HepG2 (cell line): ENCODE measurements around the gene CKAP2L. TPM values are rescaled to one million over a fixed set of nuclear protein-coding genes. Genes with fewer than 3 reads are reported as not detected.
A peak's percentile ranks its signal among the peaks of the same experiment; 100 is the strongest.

Experiments
- ATAC-seq: fragments of 200-7000 bp; cut with Tn5 transposase; 3 replicates; pipeline ENCODE4 v1.9.1; 2020; ENCODE audit warnings: mild to moderate bottlenecking, moderate library complexity
- BruUV-seq: library from RNA; stranded (reverse); fragments of 400-500 nt; replicated peaks from 2 replicates; lab custom pipeline; 2021; lab: Mats Ljungman, UMichigan
- CTCF ChIA-PET: fragments of 300-600 bp; formaldehyde crosslinking; extraction: SDS; loops from one replicate; lab custom pipeline; 2021; ENCODE audit warnings: low total read pairs, inconsistent platforms, low intra/inter-chr PET ratio; lab: Yijun Ruan, JAX
- POLR2A ChIA-PET: fragments of 350-600 bp; sonication (Branson Sonifier 250); formaldehyde crosslinking; loops from one replicate; lab custom pipeline; 2020; ENCODE audit warnings: antibody characterized with exemption, inconsistent platforms; lab: Yijun Ruan, JAX
- DNase-seq: peaks from one replicate; pipeline ENCODE4 v3.0.0-alpha.2; 2015; ENCODE audit warnings: low spot score
- FAIRE-seq: peaks from 3 replicates; lab custom pipeline; 2011; peaks lifted over from hg19 to GRCh38; lab: Jason Lieb, UNC
- H2AFZ ChIP-seq: one replicate; pipeline ENCODE4 v1.6.1; 2011; ENCODE audit warnings: low read length, inconsistent platforms
- H3K27ac ChIP-seq: fragments of 300-600 bp; 3 replicates; pipeline ENCODE4 v1.8.0; 2011; ENCODE audit warnings: mixed run types, mild to moderate bottlenecking, mixed read lengths, low read length, inconsistent platforms; ENCODE audit not compliant: insufficient read depth; ENCODE audit errors: extremely low read length
- H3K27me3 ChIP-seq, 2 experiments: fragments of 200-600 bp in 1 of 2; 2 replicates in 1 of 2; 3 replicates in 1 of 2; pipeline versions ENCODE4 v1.6.0 to v1.8.0; 2011; ENCODE audit warnings: low read length in 2 of 2, mild to moderate bottlenecking in 2 of 2, moderate library complexity in 2 of 2, inconsistent platforms in 1 of 2; ENCODE audit not compliant: insufficient read depth in 2 of 2, control insufficient read depth in 1 of 2
- H3K36me3 ChIP-seq, 2 experiments: fragments of 200-600 bp in 1 of 2; replicated peaks in 1 of 2; 2 replicates in 1 of 2; 3 replicates in 1 of 2; pipeline versions ENCODE4 v1.5.1 to v1.8.0; 2011; ENCODE audit warnings: low read length in 2 of 2, inconsistent platforms in 1 of 2; ENCODE audit not compliant: insufficient read depth in 2 of 2, control insufficient read depth in 1 of 2
- H3K4me1 ChIP-seq: 2 replicates; pipeline ENCODE4 v1.5.1; 2012; ENCODE audit warnings: low read length, inconsistent platforms; ENCODE audit not compliant: insufficient read depth
- H3K4me2 ChIP-seq: 2 replicates; pipeline ENCODE4 v1.6.0; 2011; ENCODE audit warnings: low read depth, low read length, inconsistent platforms
- H3K4me3 ChIP-seq, 3 experiments: fragments of 200-600 bp in 1 of 3; sonication (generic), shearing (Covaris generic) in 1 of 3; replicated peaks in 1 of 3; 2 replicates each; pipeline ENCODE4 v1.5.1; 2011 to 2016; ENCODE audit warnings: low read length in 3 of 3, inconsistent platforms in 2 of 3, low read depth in 2 of 3, mild to moderate bottlenecking in 2 of 3, control low read depth in 1 of 3, mixed read lengths in 1 of 3; ENCODE audit not compliant: insufficient read depth in 1 of 3
- H3K79me2 ChIP-seq: one replicate; pipeline ENCODE4 v1.6.1; 2011; ENCODE audit warnings: low read length, inconsistent platforms; ENCODE audit not compliant: insufficient read depth
- H3K9ac ChIP-seq: 2 replicates; pipeline ENCODE4 v1.6.0; 2011; ENCODE audit warnings: mild to moderate bottlenecking, low read depth, low read length, inconsistent platforms; ENCODE audit not compliant: insufficient read depth
- H3K9me3 ChIP-seq: 2 replicates; pipeline ENCODE4 v1.5.1; 2012; ENCODE audit warnings: mild to moderate bottlenecking, low read length
- H4K20me1 ChIP-seq: 2 replicates; pipeline ENCODE4 v1.6.0; 2011; ENCODE audit warnings: inconsistent platforms, mild to moderate bottlenecking, low read length, moderate library complexity; ENCODE audit not compliant: insufficient read depth
- SAFB2 ChIP-seq: sonication (generic); formaldehyde crosslinking; IDR thresholded peaks from 2 replicates; pipeline ENCODE4 v1.5.1; 2020; ENCODE audit warnings: missing genetic modification reagents, low read depth, mild to moderate bottlenecking, borderline replicate concordance
- SMC3 ChIP-seq: IDR thresholded peaks from 2 replicates; pipeline ENCODE4 v1.6.1; 2011; ENCODE audit warnings: low read length, improper control_type of control experiment
- WGBS: methylation state at CpG from one replicate; pipeline ENCODE4 v1.1.6; 2017; ENCODE audit warnings: low lambda C conversion rate; 5-methylcytosine and 5-hydroxymethylcytosine counted together
- in situ Hi-C: cut with HindIII; loops from 2 replicates; pipeline ENCODE4 v1.10.0; 2017; ENCODE audit warnings: low pct_unique_long_range_greater_than_20kb; ENCODE audit not compliant: extremely low pct_ligation_motif_present
- intact Hi-C: fragments of 100-400 bp; cut with micrococcal nuclease; formaldehyde crosslinking; loops from one replicate; pipeline ENCODE4 v1.10.0; 2022; ENCODE audit not compliant: unreplicated experiment
- polyA plus RNA-seq, 8 experiments: library from polyadenylated mRNA; depleted of rRNA in 3 of 8; stranded (reverse) in 7 of 8; unstranded in 1 of 8; fragments of >200 nt; fragmentation: Illumina TruSeq in 4 of 8; extraction: Trizol in 4 of 8; gene quantifications; 2 replicates each; pipeline versions ENCODE4 v1.2.1 to v1.2.3, GENCODE V29; 2011 to 2016; ENCODE audit warnings: low read depth in 4 of 8, missing spikeins in 1 of 8, mixed read lengths in 1 of 8; ENCODE audit not compliant: insufficient read depth in 1 of 8
- total RNA-seq, 5 experiments: library from RNA; depleted of rRNA; stranded (reverse); fragments of >200 nt; fragmentation: Illumina TruSeq; extraction: Trizol; gene quantifications; 2 replicates each; pipeline ENCODE4 v1.2.3, GENCODE V29; 2016; ENCODE audit warnings: low read depth in 1 of 5
- TF ChIP-seq, protein P1 (sequence below): sonication (generic); formaldehyde crosslinking; IDR thresholded peaks from 2 replicates; pipeline ENCODE4 v1.4.0; 2020; ENCODE audit warnings: missing genetic modification reagents
- TF ChIP-seq, protein P2 (sequence below), 2 experiments: sonication (generic) in 1 of 2; formaldehyde crosslinking in 1 of 2; IDR thresholded peaks; 2 replicates each; pipeline versions ENCODE4 v1.4.0 to v1.6.1; 2016 to 2020; ENCODE audit warnings: borderline replicate concordance in 1 of 2, low read depth in 1 of 2, mild to moderate bottlenecking in 1 of 2, missing genetic modification reagents in 1 of 2
- TF ChIP-seq, protein P3 (sequence below): sonication (generic); formaldehyde crosslinking; IDR thresholded peaks from 2 replicates; pipeline ENCODE4 v1.4.0; 2020; ENCODE audit warnings: mild to moderate bottlenecking, missing genetic modification reagents, borderline replicate concordance
- TF ChIP-seq, protein P4 (sequence below): sonication (generic); formaldehyde crosslinking; IDR thresholded peaks from 2 replicates; pipeline ENCODE4 v1.4.0; 2020; ENCODE audit warnings: missing genetic modification reagents, borderline replicate concordance

CKAP2L gene
- total and polyA plus RNA-seq, 2 of the 13 experiments (the other 11 are each of a cell fraction or from before 2014, with no cell fraction given): 7.1 to 9.5 TPM

DNA sequence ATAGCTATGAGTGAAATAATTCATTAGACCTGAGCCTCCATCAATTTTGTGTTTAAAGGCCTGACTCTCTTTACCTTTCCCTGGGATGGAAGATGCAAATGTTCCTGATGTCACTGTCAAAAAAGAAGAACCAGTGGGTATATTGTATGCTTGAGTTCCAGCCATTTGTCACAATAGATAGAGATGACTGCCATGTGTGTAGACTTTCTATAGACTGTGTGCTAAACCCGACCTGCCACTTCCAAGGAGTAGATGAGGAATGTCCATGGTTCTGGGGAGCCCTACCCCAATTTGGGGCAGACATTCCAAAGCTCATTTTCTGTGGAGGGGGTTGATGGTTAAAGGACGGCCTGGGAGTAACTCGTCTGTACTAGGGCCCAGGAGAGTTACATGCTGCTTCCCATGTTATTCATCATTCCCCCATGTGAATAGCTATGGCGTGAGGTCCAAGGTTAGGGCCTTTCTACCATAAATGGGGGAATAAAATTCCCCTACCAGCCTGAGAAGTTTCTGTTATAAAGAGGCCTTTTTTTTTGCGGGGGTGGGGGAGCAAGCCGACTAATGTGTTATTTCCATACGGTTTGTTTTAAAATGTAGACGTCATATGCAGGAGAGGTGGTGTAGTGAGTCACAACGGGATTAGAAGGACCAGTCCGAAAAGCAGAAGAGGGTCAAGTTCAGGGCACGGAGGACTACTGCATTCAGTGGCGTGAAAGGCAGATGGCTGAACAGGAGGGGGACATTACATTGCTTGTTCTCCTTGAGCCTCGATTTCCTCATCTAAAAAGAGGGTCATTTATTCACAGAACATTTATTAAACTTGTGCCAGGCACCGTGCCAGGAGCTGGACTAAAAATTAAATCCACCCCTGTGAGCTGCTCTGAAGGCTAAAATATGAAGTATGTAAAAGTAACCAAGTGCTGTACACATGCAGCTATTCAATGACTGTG is 48.2 kb upstream of the CKAP2L start:
- Histone ChIP-seq H3K27ac (no peak overlapping the region), H3K9ac (no peak overlapping the region), H2AFZ (no peak overlapping the region), H3K4me3 (no peak overlapping the region), H3K27me3 (no peaks in the 10 kb centered on the region), H3K79me2 (no peaks in the 10 kb centered on the region), H4K20me1 (no peaks in the 10 kb centered on the region), H3K36me3 (no peaks in the 10 kb centered on the region), H3K4me2 (peak overlapping the region; percentile 19; the same call in 1 of the 2 replicates), H3K9me3 (no peaks in the 10 kb centered on the region), H3K4me1 (peaks cover 82% of the 10 kb centered on the region)
- POLR2A ChIA-PET: no interaction called here
- CTCF ChIA-PET: no interaction called here
- ATAC-seq (no peak), FAIRE-seq (no peak), DNase-seq (no peak)
- no TSS peak for BruUV-seq
- intact Hi-C loops (no loop called here), in situ Hi-C loops (no loop called here)
- WGBS: 89% methylated on average over 14 of the region's 14 CpGs
- TF ChIP-seq, protein P1, sequence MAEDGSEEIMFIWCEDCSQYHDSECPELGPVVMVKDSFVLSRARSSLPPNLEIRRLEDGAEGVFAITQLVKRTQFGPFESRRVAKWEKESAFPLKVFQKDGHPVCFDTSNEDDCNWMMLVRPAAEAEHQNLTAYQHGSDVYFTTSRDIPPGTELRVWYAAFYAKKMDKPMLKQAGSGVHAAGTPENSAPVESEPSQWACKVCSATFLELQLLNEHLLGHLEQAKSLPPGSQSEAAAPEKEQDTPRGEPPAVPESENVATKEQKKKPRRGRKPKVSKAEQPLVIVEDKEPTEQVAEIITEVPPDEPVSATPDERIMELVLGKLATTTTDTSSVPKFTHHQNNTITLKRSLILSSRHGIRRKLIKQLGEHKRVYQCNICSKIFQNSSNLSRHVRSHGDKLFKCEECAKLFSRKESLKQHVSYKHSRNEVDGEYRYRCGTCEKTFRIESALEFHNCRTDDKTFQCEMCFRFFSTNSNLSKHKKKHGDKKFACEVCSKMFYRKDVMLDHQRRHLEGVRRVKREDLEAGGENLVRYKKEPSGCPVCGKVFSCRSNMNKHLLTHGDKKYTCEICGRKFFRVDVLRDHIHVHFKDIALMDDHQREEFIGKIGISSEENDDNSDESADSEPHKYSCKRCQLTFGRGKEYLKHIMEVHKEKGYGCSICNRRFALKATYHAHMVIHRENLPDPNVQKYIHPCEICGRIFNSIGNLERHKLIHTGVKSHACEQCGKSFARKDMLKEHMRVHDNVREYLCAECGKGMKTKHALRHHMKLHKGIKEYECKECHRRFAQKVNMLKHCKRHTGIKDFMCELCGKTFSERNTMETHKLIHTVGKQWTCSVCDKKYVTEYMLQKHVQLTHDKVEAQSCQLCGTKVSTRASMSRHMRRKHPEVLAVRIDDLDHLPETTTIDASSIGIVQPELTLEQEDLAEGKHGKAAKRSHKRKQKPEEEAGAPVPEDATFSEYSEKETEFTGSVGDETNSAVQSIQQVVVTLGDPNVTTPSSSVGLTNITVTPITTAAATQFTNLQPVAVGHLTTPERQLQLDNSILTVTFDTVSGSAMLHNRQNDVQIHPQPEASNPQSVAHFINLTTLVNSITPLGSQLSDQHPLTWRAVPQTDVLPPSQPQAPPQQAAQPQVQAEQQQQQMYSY (CRISPR knock-in tag): no peak
- TF ChIP-seq, protein P2, sequence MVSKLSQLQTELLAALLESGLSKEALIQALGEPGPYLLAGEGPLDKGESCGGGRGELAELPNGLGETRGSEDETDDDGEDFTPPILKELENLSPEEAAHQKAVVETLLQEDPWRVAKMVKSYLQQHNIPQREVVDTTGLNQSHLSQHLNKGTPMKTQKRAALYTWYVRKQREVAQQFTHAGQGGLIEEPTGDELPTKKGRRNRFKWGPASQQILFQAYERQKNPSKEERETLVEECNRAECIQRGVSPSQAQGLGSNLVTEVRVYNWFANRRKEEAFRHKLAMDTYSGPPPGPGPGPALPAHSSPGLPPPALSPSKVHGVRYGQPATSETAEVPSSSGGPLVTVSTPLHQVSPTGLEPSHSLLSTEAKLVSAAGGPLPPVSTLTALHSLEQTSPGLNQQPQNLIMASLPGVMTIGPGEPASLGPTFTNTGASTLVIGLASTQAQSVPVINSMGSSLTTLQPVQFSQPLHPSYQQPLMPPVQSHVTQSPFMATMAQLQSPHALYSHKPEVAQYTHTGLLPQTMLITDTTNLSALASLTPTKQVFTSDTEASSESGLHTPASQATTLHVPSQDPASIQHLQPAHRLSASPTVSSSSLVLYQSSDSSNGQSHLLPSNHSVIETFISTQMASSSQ (IDR thresholded peaks at IDR 0.05; ENCODE audit: low read depth): no peak
- TF ChIP-seq, protein P2 (CRISPR knock-in tag; IDR thresholded peaks at IDR 0.05; ENCODE audit: borderline replicate concordance): no peak
- TF ChIP-seq, protein P3, sequence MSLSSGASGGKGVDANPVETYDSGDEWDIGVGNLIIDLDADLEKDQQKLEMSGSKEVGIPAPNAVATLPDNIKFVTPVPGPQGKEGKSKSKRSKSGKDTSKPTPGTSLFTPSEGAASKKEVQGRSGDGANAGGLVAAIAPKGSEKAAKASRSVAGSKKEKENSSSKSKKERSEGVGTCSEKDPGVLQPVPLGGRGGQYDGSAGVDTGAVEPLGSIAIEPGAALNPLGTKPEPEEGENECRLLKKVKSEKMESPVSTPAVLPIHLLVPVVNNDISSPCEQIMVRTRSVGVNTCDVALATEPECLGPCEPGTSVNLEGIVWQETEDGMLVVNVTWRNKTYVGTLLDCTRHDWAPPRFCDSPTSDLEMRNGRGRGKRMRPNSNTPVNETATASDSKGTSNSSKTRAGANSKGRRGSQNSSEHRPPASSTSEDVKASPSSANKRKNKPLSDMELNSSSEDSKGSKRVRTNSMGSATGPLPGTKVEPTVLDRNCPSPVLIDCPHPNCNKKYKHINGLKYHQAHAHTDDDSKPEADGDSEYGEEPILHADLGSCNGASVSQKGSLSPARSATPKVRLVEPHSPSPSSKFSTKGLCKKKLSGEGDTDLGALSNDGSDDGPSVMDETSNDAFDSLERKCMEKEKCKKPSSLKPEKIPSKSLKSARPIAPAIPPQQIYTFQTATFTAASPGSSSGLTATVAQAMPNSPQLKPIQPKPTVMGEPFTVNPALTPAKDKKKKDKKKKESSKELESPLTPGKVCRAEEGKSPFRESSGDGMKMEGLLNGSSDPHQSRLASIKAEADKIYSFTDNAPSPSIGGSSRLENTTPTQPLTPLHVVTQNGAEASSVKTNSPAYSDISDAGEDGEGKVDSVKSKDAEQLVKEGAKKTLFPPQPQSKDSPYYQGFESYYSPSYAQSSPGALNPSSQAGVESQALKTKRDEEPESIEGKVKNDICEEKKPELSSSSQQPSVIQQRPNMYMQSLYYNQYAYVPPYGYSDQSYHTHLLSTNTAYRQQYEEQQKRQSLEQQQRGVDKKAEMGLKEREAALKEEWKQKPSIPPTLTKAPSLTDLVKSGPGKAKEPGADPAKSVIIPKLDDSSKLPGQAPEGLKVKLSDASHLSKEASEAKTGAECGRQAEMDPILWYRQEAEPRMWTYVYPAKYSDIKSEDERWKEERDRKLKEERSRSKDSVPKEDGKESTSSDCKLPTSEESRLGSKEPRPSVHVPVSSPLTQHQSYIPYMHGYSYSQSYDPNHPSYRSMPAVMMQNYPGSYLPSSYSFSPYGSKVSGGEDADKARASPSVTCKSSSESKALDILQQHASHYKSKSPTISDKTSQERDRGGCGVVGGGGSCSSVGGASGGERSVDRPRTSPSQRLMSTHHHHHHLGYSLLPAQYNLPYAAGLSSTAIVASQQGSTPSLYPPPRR (CRISPR knock-in tag): no peak
- TF ChIP-seq, protein P4, sequence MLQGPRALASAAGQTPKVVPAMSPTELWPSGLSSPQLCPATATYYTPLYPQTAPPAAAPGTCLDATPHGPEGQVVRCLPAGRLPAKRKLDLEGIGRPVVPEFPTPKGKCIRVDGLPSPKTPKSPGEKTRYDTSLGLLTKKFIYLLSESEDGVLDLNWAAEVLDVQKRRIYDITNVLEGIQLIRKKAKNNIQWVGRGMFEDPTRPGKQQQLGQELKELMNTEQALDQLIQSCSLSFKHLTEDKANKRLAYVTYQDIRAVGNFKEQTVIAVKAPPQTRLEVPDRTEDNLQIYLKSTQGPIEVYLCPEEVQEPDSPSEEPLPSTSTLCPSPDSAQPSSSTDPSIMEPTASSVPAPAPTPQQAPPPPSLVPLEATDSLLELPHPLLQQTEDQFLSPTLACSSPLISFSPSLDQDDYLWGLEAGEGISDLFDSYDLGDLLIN (CRISPR knock-in tag): no peak
- TF ChIP-seq SMC3: no peak
- no peak for TF ChIP-seq SAFB2 (CRISPR knock-in tag)
